ENCODE results near the gene CACNA1H. TPM values are rescaled to one million over a fixed set of nuclear protein-coding genes. Genes with fewer than 3 reads are reported as not detected.

The CACNA1H gene
- total and polyA plus RNA-seq, 2 of the 4 experiments (the other 2 are of a cell fraction), result 1.6 to 5.8 TPM

DNA sequence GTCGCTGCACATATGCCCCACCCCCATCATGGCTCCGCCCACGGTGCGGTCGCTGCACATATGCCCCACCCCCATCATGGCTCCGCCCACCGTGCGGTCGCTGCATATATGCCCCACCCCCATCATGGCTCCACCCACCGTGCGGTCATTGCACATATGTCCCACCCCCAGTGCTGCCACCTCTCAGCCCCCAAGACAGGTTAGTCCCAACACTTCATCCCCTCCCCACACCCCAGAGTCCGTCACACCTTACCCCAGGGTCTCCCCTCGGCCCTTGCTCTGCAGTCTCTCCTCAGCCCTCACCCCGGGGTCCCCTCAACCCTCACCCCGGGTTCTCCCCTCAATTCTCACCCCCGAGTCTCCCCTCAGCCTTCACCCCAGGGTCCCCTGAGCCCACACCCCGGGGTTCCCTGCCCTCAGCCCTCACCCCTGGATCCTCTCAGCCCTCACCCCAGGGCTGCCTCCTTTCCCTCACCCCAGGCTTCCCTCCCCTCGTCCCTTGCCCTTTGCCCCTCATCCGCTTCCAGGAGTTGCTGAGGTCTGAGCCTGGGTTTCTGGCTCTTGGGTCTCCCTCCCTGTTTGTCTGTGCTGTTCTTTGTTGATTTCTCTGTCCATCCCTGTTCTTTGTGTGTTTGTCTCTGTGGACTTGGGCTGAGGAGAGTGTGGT is 46.6 kb downstream of the CACNA1H start:
- in situ Hi-C loops (cut with MboI; ENCODE audit: low sequenced_read_pairs) (loop anchor here (5.0 to 25.0 kb wide), 2 partner anchors 87 to 387 kb away; partner anchors contain the start of gene GNG13), intact Hi-C loops (cut with micrococcal nuclease) (no loop called here), dilution Hi-C loops (cut with HindIII; ENCODE audit: low sequenced_read_pairs, unreplicated experiment) (no loop called here)
- Histone ChIP-seq H3K27ac (ENCODE audit: insufficient read depth, low read length) (no peak overlapping the region), H4K91ac (ENCODE audit: insufficient read depth, low read depth, low read length) (no peak overlapping the region), H3K9me1 (ENCODE audit: insufficient read depth, low read length) (no peaks in the 10 kb centered on the region), H3K4me3 (ENCODE audit: insufficient read depth, low read depth, low read length) (no peak overlapping the region), H4K8ac (ENCODE audit: low read depth in 2 of 2, low read length in 2 of 2) (no peak overlapping the region), H2AK9ac (replicated peaks; ENCODE audit: low read depth, low read length, poor library complexity) (no peak overlapping the region), H3K56ac (ENCODE audit: extremely low read depth, insufficient read depth, low read length) (no peak overlapping the region), H3K9ac (ENCODE audit: low read depth, low read length) (no peak overlapping the region), H3K18ac (ENCODE audit: low read depth, low read length) (no peak overlapping the region), H3K4me1 (ENCODE audit: control insufficient read depth, insufficient read depth, low read length) (no peaks in the 10 kb centered on the region), H3K14ac (replicated peaks; ENCODE audit: low read depth, low read length) (no peak overlapping the region), H3K4ac (ENCODE audit: low read depth, low read length) (no peak overlapping the region), H3K79me1 (ENCODE audit: low read depth in 1 of 2, low read length in 2 of 2) (no peaks in the 10 kb centered on the region), H2BK15ac (ENCODE audit: low read depth, low read length) (no peak overlapping the region), H3K4me2 (ENCODE audit: low read depth, low read length) (no peak overlapping the region), H2AK5ac (ENCODE audit: low read depth, low read length) (no peak overlapping the region), H3K23ac (ENCODE audit: low read depth, low read length) (no peak overlapping the region), H2BK120ac (ENCODE audit: low read depth, low read length) (no peak overlapping the region), H3K27me3 (ENCODE audit: control insufficient read depth, insufficient read depth, low read length) (no peaks in the 10 kb centered on the region), H2BK5ac (ENCODE audit: low read depth, low read length, poor library complexity, severe bottlenecking) (no peak overlapping the region), H3K9me3 (ENCODE audit: control insufficient read depth, insufficient read depth, low read length) (no peaks in the 10 kb centered on the region), H2BK20ac (ENCODE audit: low read depth, low read length) (no peak overlapping the region), H4K5ac (ENCODE audit: low read depth, low read length) (no peak overlapping the region), H3K36me3 (ENCODE audit: control insufficient read depth, insufficient read depth, low read length) (no peaks in the 10 kb centered on the region; the same call in 1 of the 2 replicates), H2AFZ (replicated peaks; ENCODE audit: low read length, poor library complexity) (no peak overlapping the region), H4K20me1 (ENCODE audit: insufficient read depth, low read length) (no peaks in the 10 kb centered on the region; the same call in 1 of the 2 replicates)
- no TSS peak for BruUV-seq (replicated peaks)
- no peak for DNase-seq
- CTCF ChIA-PET, result no interaction called here
- TF ChIP-seq FOS (IDR thresholded peaks at IDR 0.05; ENCODE audit: low read depth, low read length) (no peak), BHLHE40 (IDR thresholded peaks at IDR 0.05; ENCODE audit: low read depth, low read length) (no peak), NFE2L2 (IDR thresholded peaks at IDR 0.05; ENCODE audit: low read depth, low read length) (no peak), MAZ (IDR thresholded peaks at IDR 0.05; ENCODE audit: borderline replicate concordance, low read depth, low read length) (no peak), MAFK (IDR thresholded peaks at IDR 0.05; ENCODE audit: low read depth, low read length) (no peak), RFX5 (IDR thresholded peaks at IDR 0.05; ENCODE audit: low read depth, low read length) (no peak), CHD1 (IDR thresholded peaks at IDR 0.05; ENCODE audit: low read depth, low read length) (no peak), SMC3 (IDR thresholded peaks at IDR 0.05; ENCODE audit: low read depth, low read length) (no peak), MXI1 (IDR thresholded peaks at IDR 0.05; ENCODE audit: borderline replicate concordance, low read depth, low read length) (no peak), CEBPB (IDR thresholded peaks at IDR 0.05; ENCODE audit: low read depth, low read length) (no peak), RAD21 (IDR thresholded peaks at IDR 0.05; ENCODE audit: low read length) (no peak), POLR2A (IDR thresholded peaks at IDR 0.05; ENCODE audit: low read depth, low read length) (no peak), RCOR1 (IDR thresholded peaks at IDR 0.05; ENCODE audit: insufficient replicate concordance, low read length) (no peak)
- TF ChIP-seq, protein P1, sequence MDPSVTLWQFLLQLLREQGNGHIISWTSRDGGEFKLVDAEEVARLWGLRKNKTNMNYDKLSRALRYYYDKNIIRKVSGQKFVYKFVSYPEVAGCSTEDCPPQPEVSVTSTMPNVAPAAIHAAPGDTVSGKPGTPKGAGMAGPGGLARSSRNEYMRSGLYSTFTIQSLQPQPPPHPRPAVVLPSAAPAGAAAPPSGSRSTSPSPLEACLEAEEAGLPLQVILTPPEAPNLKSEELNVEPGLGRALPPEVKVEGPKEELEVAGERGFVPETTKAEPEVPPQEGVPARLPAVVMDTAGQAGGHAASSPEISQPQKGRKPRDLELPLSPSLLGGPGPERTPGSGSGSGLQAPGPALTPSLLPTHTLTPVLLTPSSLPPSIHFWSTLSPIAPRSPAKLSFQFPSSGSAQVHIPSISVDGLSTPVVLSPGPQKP (IDR thresholded peaks at IDR 0.05; ENCODE audit: borderline replicate concordance, low read depth, low read length), result no peak
- TF ChIP-seq, protein P2, sequence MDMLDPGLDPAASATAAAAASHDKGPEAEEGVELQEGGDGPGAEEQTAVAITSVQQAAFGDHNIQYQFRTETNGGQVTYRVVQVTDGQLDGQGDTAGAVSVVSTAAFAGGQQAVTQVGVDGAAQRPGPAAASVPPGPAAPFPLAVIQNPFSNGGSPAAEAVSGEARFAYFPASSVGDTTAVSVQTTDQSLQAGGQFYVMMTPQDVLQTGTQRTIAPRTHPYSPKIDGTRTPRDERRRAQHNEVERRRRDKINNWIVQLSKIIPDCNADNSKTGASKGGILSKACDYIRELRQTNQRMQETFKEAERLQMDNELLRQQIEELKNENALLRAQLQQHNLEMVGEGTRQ (IDR thresholded peaks at IDR 0.05; ENCODE audit: low read depth, low read length), result no peak
- TF ChIP-seq, protein P3, sequence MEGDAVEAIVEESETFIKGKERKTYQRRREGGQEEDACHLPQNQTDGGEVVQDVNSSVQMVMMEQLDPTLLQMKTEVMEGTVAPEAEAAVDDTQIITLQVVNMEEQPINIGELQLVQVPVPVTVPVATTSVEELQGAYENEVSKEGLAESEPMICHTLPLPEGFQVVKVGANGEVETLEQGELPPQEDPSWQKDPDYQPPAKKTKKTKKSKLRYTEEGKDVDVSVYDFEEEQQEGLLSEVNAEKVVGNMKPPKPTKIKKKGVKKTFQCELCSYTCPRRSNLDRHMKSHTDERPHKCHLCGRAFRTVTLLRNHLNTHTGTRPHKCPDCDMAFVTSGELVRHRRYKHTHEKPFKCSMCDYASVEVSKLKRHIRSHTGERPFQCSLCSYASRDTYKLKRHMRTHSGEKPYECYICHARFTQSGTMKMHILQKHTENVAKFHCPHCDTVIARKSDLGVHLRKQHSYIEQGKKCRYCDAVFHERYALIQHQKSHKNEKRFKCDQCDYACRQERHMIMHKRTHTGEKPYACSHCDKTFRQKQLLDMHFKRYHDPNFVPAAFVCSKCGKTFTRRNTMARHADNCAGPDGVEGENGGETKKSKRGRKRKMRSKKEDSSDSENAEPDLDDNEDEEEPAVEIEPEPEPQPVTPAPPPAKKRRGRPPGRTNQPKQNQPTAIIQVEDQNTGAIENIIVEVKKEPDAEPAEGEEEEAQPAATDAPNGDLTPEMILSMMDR (conservative IDR thresholded peaks at IDR 0.05; ENCODE audit: low read depth, low read length), result no peak
- 91% methylated on average over 7 of the region's 19 CpGs; no CpG with 5 or more reads in 1 of the 2 experiments for WGBS, 2 experiments (ENCODE audit: extremely low coverage in 2 of 2, insufficient read length in 1 of 2)
- ATAC-seq (ENCODE audit: low read depth), result no peak
- POLR2A ChIA-PET (ENCODE audit: unreplicated experiment), result no interaction called here
